K562 (cell line): ENCODE data around the gene CCDC88C. TPM values are rescaled to one million over a fixed set of nuclear protein-coding genes. Genes with fewer than 3 reads are reported as not detected.

Source experiments
- AFF1 ChIP-seq, 2 experiments: fragments of 450-650 bp; IDR thresholded peaks; 2 replicates each; pipeline ENCODE4 v1.6.1; 2018; ENCODE audit warnings: mild to moderate bottlenecking in 2 of 2, low read depth in 1 of 2; ENCODE audit not compliant: partially characterized antibody in 2 of 2
- CREB1 ChIP-seq, 2 experiments: sonication (generic) in 1 of 2; formaldehyde crosslinking in 1 of 2; IDR thresholded peaks; 2 replicates each; pipeline versions ENCODE4 v1.6.1 to v1.8.0; 2012 to 2022; ENCODE audit warnings: inconsistent platforms in 1 of 2, mild to moderate bottlenecking in 1 of 2, missing genetic modification reagents in 1 of 2, moderate library complexity in 1 of 2
- E2F1 ChIP-seq: sonication (generic); formaldehyde crosslinking; IDR thresholded peaks from 2 replicates; pipeline ENCODE4 v1.8.1; 2023; ENCODE audit warnings: mild to moderate bottlenecking, missing genetic modification reagents, moderate library complexity
- FOXA1 ChIP-seq: fragments of 450-650 bp; IDR thresholded peaks from 2 replicates; pipeline ENCODE4 v1.6.1; 2016; ENCODE audit warnings: mild to moderate bottlenecking, borderline replicate concordance
- GABPB1 ChIP-seq: sonication (generic); formaldehyde crosslinking; IDR thresholded peaks from 2 replicates; pipeline ENCODE4 v1.8.0; 2022; ENCODE audit warnings: mild to moderate bottlenecking, missing genetic modification reagents
- HIVEP1 ChIP-seq: fragments of 250-450 bp; sonication (Bioruptor Pico); IDR thresholded peaks from 2 replicates; pipeline ENCODE4 v1.4.0; 2020; ENCODE audit warnings: mild to moderate bottlenecking
- KLF13 ChIP-seq: fragments of 450-650 bp; IDR thresholded peaks from 2 replicates; pipeline ENCODE4 v1.6.1; 2016; ENCODE audit warnings: missing genetic modification characterization, low read depth, mild to moderate bottlenecking, missing compliant biosample characterization, moderate library complexity, borderline replicate concordance
- KLF6 ChIP-seq: fragments of 250-450 bp; sonication (Bioruptor Pico); IDR thresholded peaks from 2 replicates; pipeline ENCODE4 v1.4.0; 2020; ENCODE audit warnings: mild to moderate bottlenecking, moderate library complexity, borderline replicate concordance
- MECOM ChIP-seq: fragments of 250-450 bp; sonication (Bioruptor Pico); IDR thresholded peaks from 2 replicates; pipeline ENCODE4 v1.8.0; 2022; ENCODE audit warnings: inconsistent platforms
- NR2C1 ChIP-seq, 2 experiments: fragments of 450-650 bp; IDR thresholded peaks; 2 replicates each; pipeline ENCODE4 v1.6.1; 2017; ENCODE audit warnings: mild to moderate bottlenecking in 2 of 2, antibody characterized with exemption in 1 of 2, inconsistent platforms in 1 of 2, missing compliant biosample characterization in 1 of 2, missing genetic modification characterization in 1 of 2
- PYGO2 ChIP-seq: fragments of 450-650 bp; IDR thresholded peaks from 2 replicates; pipeline ENCODE4 v1.6.1; 2016; ENCODE audit warnings: mild to moderate bottlenecking, missing genetic modification characterization, moderate library complexity, missing compliant biosample characterization
- TAF9B ChIP-seq: fragments of 450-650 bp; IDR thresholded peaks from 2 replicates; pipeline ENCODE4 v1.6.1; 2018; ENCODE audit warnings: mild to moderate bottlenecking; ENCODE audit not compliant: partially characterized antibody
- TEAD2 ChIP-seq: fragments of 450-650 bp; IDR thresholded peaks from 2 replicates; pipeline ENCODE4 v1.6.1; 2016; ENCODE audit warnings: missing genetic modification characterization, control low read depth, missing compliant biosample characterization
- TEAD4 ChIP-seq, 2 experiments: sonication (generic) in 1 of 2; formaldehyde crosslinking in 1 of 2; IDR thresholded peaks; 2 replicates each; pipeline versions ENCODE4 v1.6.1 to v1.8.0; 2012 to 2022; ENCODE audit warnings: borderline replicate concordance in 1 of 2, inconsistent platforms in 1 of 2, low read length in 1 of 2, mild to moderate bottlenecking in 1 of 2, missing genetic modification reagents in 1 of 2
- ZEB2 ChIP-seq: fragments of 450-650 bp; IDR thresholded peaks from 2 replicates; pipeline ENCODE4 v1.6.1; 2016
- ZNF165 ChIP-seq: fragments of 250-450 bp; sonication (Bioruptor Pico); IDR thresholded peaks from 2 replicates; pipeline ENCODE4 v1.4.0; 2020; ENCODE audit warnings: borderline replicate concordance
- ZNF589 ChIP-seq: fragments of 200-800 bp; sonication (Bioruptor generic); IDR thresholded peaks from 2 replicates; pipeline ENCODE4 v1.6.1; 2016; ENCODE audit warnings: low read depth, missing genetic modification characterization, missing compliant biosample characterization
- polyA plus RNA-seq, 8 experiments: library from polyadenylated mRNA; depleted of rRNA in 4 of 8; stranded (reverse) in 5 of 8; unstranded in 3 of 8; fragments of >200 nt; fragmentation: Nextera tagmentation in 2 of 8; fragmentation: Illumina TruSeq in 1 of 8; extraction: Ambion mirVana in 2 of 8; extraction: Trizol in 1 of 8; gene quantifications; 2 replicates each; pipeline versions ENCODE4 v1.2.1 to v1.2.3, GENCODE V29; 2011 to 2014; ENCODE audit warnings: inconsistent platforms in 1 of 8, missing spikeins in 1 of 8
- total RNA-seq, 7 experiments: library from RNA; depleted of rRNA in 6 of 7; stranded (reverse); fragments of >200 nt in 6 of 7; fragmentation: Illumina TruSeq in 2 of 7; extraction: Trizol in 2 of 7; gene quantifications; 2 replicates each; pipeline versions ENCODE4 v1.2.1 to v1.2.3, GENCODE V29; 2011 to 2021; ENCODE audit warnings: low replicate concordance in 1 of 7
- TF ChIP-seq, protein P1 (sequence below), 3 experiments: IDR thresholded peaks in 2 of 3; conservative IDR thresholded peaks in 1 of 3; 2 replicates each; pipeline ENCODE4 v1.5.1; 2011 to 2012; ENCODE audit warnings: low read length in 3 of 3, mild to moderate bottlenecking in 3 of 3, control low read depth in 2 of 3, improper control_type of control experiment in 1 of 3, inconsistent platforms in 1 of 3, low read depth in 1 of 3, mixed read lengths in 1 of 3, moderate library complexity in 1 of 3; ENCODE audit not compliant: insufficient read depth in 2 of 3
- TF ChIP-seq, protein P2 (sequence below): fragments of 450-650 bp; formaldehyde crosslinking; IDR thresholded peaks from 2 replicates; pipeline ENCODE4 v1.4.0; 2022; ENCODE audit warnings: missing genetic modification characterization

CCDC88C gene
- total and polyA plus RNA-seq, 9 of the 15 experiments (the other 6 are each of a cell fraction or from before 2014, with no cell fraction given): 0.62 to 22.5 (median 10.7) TPM

DNA sequence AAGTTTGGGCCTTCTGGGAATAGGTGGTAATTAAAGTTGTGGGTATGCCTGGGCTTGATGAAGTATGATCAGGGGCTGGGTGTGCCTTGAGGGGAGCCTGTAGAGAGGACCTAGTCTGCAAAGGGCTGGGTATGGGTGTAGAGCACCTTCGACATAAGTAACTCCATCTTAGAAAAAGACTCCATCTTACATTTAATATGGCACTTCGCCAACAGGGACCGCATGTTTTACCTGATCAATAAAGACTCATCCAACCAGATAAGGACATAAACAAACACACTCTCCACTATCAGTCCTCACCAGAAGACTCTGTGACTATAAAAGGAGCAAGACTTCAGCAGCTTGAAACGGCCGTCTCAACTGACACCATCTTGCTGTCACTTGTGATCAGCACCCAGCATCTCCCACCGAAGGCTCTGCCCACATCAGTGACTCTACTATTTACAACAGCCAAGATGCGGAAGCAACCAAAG, 149.6 kb downstream of the CCDC88C start (continued):
- TF ChIP-seq, protein P1, sequence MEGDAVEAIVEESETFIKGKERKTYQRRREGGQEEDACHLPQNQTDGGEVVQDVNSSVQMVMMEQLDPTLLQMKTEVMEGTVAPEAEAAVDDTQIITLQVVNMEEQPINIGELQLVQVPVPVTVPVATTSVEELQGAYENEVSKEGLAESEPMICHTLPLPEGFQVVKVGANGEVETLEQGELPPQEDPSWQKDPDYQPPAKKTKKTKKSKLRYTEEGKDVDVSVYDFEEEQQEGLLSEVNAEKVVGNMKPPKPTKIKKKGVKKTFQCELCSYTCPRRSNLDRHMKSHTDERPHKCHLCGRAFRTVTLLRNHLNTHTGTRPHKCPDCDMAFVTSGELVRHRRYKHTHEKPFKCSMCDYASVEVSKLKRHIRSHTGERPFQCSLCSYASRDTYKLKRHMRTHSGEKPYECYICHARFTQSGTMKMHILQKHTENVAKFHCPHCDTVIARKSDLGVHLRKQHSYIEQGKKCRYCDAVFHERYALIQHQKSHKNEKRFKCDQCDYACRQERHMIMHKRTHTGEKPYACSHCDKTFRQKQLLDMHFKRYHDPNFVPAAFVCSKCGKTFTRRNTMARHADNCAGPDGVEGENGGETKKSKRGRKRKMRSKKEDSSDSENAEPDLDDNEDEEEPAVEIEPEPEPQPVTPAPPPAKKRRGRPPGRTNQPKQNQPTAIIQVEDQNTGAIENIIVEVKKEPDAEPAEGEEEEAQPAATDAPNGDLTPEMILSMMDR (IDR thresholded peaks at IDR 0.05 in 2 of 3, conservative IDR thresholded peaks at IDR 0.05 in 1 of 3; ENCODE audit: insufficient read depth in 2 of 3, low read depth in 1 of 3, low read length in 3 of 3): no peak
- TF ChIP-seq E2F1 (CRISPR knock-in tag): no peak
- peak; percentile 80 for TF ChIP-seq KLF13 (tag)
- TF ChIP-seq ZEB2: peak; percentile 66; the same call in 1 of the 2 replicates
- peak; percentile 84 for TF ChIP-seq TEAD2 (tag)
- peak; percentile 93 for TF ChIP-seq TEAD4 (IDR thresholded peaks at IDR 0.05; ENCODE audit: low read length)
- TF ChIP-seq TEAD4 (CRISPR knock-in tag; IDR thresholded peaks at IDR 0.05; ENCODE audit: borderline replicate concordance): no peak
- TF ChIP-seq AFF1 (IDR thresholded peaks at IDR 0.05; ENCODE audit: low read depth in 1 of 2, partially characterized antibody in 2 of 2): peak; percentile 3 to 40
- TF ChIP-seq CREB1 (IDR thresholded peaks at IDR 0.05): peak; percentile 37; the same call in 1 of the 2 replicates
- no peak for TF ChIP-seq CREB1 (CRISPR knock-in tag; IDR thresholded peaks at IDR 0.05)
- TF ChIP-seq KLF6: peak; percentile 98
- peak; percentile 98 for TF ChIP-seq ZNF589 (CRISPR knock-in tag)
- peak; percentile 96 for TF ChIP-seq ZNF165 (CRISPR knock-in tag)
- TF ChIP-seq GABPB1 (CRISPR knock-in tag): no peak
- peak; percentile 92 for TF ChIP-seq PYGO2 (tag)
- peak; percentile 32 for TF ChIP-seq TAF9B
- peak; percentile 94 for TF ChIP-seq MECOM (CRISPR knock-in tag)
- peak; percentile 96 for TF ChIP-seq HIVEP1
- TF ChIP-seq, protein P2, sequence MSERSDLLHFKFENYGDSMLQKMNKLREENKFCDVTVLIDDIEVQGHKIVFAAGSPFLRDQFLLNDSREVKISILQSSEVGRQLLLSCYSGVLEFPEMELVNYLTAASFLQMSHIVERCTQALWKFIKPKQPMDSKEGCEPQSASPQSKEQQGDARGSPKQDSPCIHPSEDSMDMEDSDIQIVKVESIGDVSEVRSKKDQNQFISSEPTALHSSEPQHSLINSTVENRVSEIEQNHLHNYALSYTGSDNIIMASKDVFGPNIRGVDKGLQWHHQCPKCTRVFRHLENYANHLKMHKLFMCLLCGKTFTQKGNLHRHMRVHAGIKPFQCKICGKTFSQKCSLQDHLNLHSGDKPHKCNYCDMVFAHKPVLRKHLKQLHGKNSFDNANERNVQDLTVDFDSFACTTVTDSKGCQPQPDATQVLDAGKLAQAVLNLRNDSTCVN (CRISPR knock-in tag): peak; percentile 73; the same call in 1 of the 2 replicates
- peak; percentile 83; the same call in 1 of the 2 replicates for TF ChIP-seq FOXA1
- TF ChIP-seq NR2C1 (IDR thresholded peaks at IDR 0.05): no peak
- peak; percentile 95 for TF ChIP-seq NR2C1 (tag; IDR thresholded peaks at IDR 0.05)
